GM18907 (cell line): ENCODE data around the gene SALL2.
"Not testable (repeated sequence)": the region's sequence is repeated elsewhere in the genome, so short reads cannot be mapped to it uniquely, and the experiment has no call there.

ENCODE experiments used
- ATAC-seq: cut with Tn5 transposase; IDR thresholded peaks from one replicate; pipeline ENCODE4 v1.9.1; 2021; ENCODE audit warnings: mild to moderate bottlenecking, moderate library complexity; ENCODE audit not compliant: unreplicated experiment

SALL2 gene

GRCh38 chr14:21525962-21526671, at the start of gene SALL2:
TSS of gene SALL2 (minus strand) at chr14:21526346. CDS start at chr14:21526127, 219 bp downstream.
- ATAC-seq, result peak; percentile 62

GRCh38 chr14:21575661-21576060, 49.5 kb upstream of the SALL2 start:
- no peak for ATAC-seq

- no peak for ATAC-seq
These were observed 46.5 kb upstream of the SALL2 start for GRCh38 chr14:21572604-21573003.

GRCh38 chr14:21558703-21559170, 32.6 kb upstream of the SALL2 start:
- no peak for ATAC-seq

- ATAC-seq, result peak; percentile 62
These were observed 31.1 kb upstream of the SALL2 start for GRCh38 chr14:21557084-21557901.

- ATAC-seq, result no peak
These were observed 30.4 kb upstream of the SALL2 start for GRCh38 chr14:21556378-21557083.

GRCh38 chr14:21553266-21553665, 27.1 kb upstream of the SALL2 start:
- no peak for ATAC-seq

GRCh38 chr14:21544588-21544987, 18.4 kb upstream of the SALL2 start:
- ATAC-seq, result not testable (repeated sequence)

GRCh38 chr14:21543963-21544362, 17.8 kb upstream of the SALL2 start:
- ATAC-seq, result no peak

GRCh38 chr14:21543521-21543960, 17.4 kb upstream of the SALL2 start:
- no peak for ATAC-seq

- ATAC-seq, result no peak
These were observed 15.4 kb upstream of the SALL2 start for GRCh38 chr14:21541413-21542074.

- no peak for ATAC-seq
These were observed 13.2 kb upstream of the SALL2 start for GRCh38 chr14:21539189-21539940.

- no peak for ATAC-seq
These were observed 10.9 kb upstream of the SALL2 start for GRCh38 chr14:21537090-21537424.

- no peak for ATAC-seq
These were observed 10.4 kb upstream of the SALL2 start for GRCh38 chr14:21536418-21537089.

- no peak for ATAC-seq
These were observed 9.6 kb upstream of the SALL2 start for GRCh38 chr14:21535545-21536417.

- ATAC-seq, result no peak
These were observed 8.4 kb upstream of the SALL2 start for GRCh38 chr14:21534576-21534975.

GRCh38 chr14:21533294-21533693, 7.1 kb upstream of the SALL2 start:
- no peak for ATAC-seq

- ATAC-seq, result no peak
These were observed 3.4 kb upstream of the SALL2 start for GRCh38 chr14:21529515-21529914.
